HG02885 (cell line): Measurements from ENCODE around the gene SLC44A5.
A peak's percentile ranks its signal among the peaks of the same experiment; 100 is the strongest.
"Not testable (repeated sequence)": the region's sequence is repeated elsewhere in the genome, so short reads cannot be mapped to it uniquely, and the experiment has no call there.

Experiments
- ATAC-seq: cut with Tn5 transposase; IDR thresholded peaks from one replicate; pipeline ENCODE4 v1.9.1; 2021; ENCODE audit warnings: mild to moderate bottlenecking; ENCODE audit not compliant: unreplicated experiment, poor library complexity

The SLC44A5 gene

GRCh38 chr1:75472089-75472970 is 138.6 kb downstream of the SLC44A5 start:
- ATAC-seq: no peak

GRCh38 chr1:75471252-75471651 is 139.7 kb downstream of the SLC44A5 start:
- ATAC-seq: no peak

GRCh38 chr1:75470448-75470847 is 140.5 kb downstream of the SLC44A5 start:
- ATAC-seq: no peak

GRCh38 chr1:75469586-75470173 is 141.2 kb downstream of the SLC44A5 start:
- ATAC-seq: no peak

GRCh38 chr1:75461808-75462325 is 149.0 kb downstream of the SLC44A5 start:
- ATAC-seq: no peak

- ATAC-seq: no peak
Measured at GRCh38 chr1:75449998-75450397, 160.9 kb downstream of the SLC44A5 start.

- ATAC-seq: no peak
Measured at GRCh38 chr1:75444220-75444619, 166.7 kb downstream of the SLC44A5 start.

- no peak for ATAC-seq
Measured at GRCh38 chr1:75440274-75440673, 170.6 kb downstream of the SLC44A5 start.

GRCh38 chr1:75438355-75438754 is 172.6 kb downstream of the SLC44A5 start:
- peak; percentile 52 for ATAC-seq

- no peak for ATAC-seq
Measured at GRCh38 chr1:75431843-75432242, 179.1 kb downstream of the SLC44A5 start.

GRCh38 chr1:75430526-75430925 is 180.4 kb downstream of the SLC44A5 start:
- ATAC-seq: no peak

- no peak for ATAC-seq
Measured at GRCh38 chr1:75426688-75427087, 184.2 kb downstream of the SLC44A5 start.

GRCh38 chr1:75425001-75425650 is 185.8 kb downstream of the SLC44A5 start:
- ATAC-seq: no peak

GRCh38 chr1:75423616-75424015 is 187.3 kb downstream of the SLC44A5 start:
- no peak for ATAC-seq

GRCh38 chr1:75423136-75423535 is 187.8 kb downstream of the SLC44A5 start:
- no peak for ATAC-seq

- ATAC-seq: no peak
Measured at GRCh38 chr1:75421371-75421770, 189.5 kb downstream of the SLC44A5 start.

GRCh38 chr1:75415187-75415586 is 195.7 kb downstream of the SLC44A5 start:
- ATAC-seq: no peak

GRCh38 chr1:75412616-75413015 is 198.3 kb downstream of the SLC44A5 start:
- no peak for ATAC-seq

- ATAC-seq: not testable (repeated sequence)
Measured at GRCh38 chr1:75404681-75405080, 206.2 kb downstream of the SLC44A5 start.

- ATAC-seq: not testable (repeated sequence)
Measured at GRCh38 chr1:75403147-75403646, 207.7 kb downstream of the SLC44A5 start.

- no peak for ATAC-seq
Measured at GRCh38 chr1:75400716-75401115, 210.2 kb downstream of the SLC44A5 start.
